Effector memory CD8-positive, alpha-beta T cell (primary cell): ENCODE results near the gene LCP1.

Experiments used
- ATAC-seq: fragments of 150-1000 bp; cut with Tn5 transposase; replicated peaks from 2 replicates; pipeline ENCODE4 v1.10.0; 2021; ENCODE audit warnings: mild to moderate bottlenecking, moderate library complexity
- DNase-seq, 3 experiments: peaks; one replicate each; pipeline ENCODE4 v3.0.0; 2021
- H3K27ac Mint-ChIP-seq, 2 donors: one replicate each; pipeline ENCODE4 v1.8.0; 2022; ENCODE audit warnings: mild to moderate bottlenecking in 2 of 2, mixed read lengths in 2 of 2, moderate library complexity in 2 of 2
- H3K27me3 Mint-ChIP-seq, 2 donors: one replicate each; pipeline ENCODE4 v1.8.0; 2022; ENCODE audit warnings: mixed read lengths in 2 of 2
- H3K36me3 Mint-ChIP-seq: one replicate; pipeline ENCODE4 v1.8.0; 2022; ENCODE audit warnings: mild to moderate bottlenecking, moderate library complexity, mixed read lengths; ENCODE audit not compliant: insufficient read depth
- H3K4me1 Mint-ChIP-seq, 2 donors: one replicate each; pipeline ENCODE4 v1.8.0; 2022; ENCODE audit warnings: low read depth in 2 of 2, mixed read lengths in 2 of 2
- H3K4me3 Mint-ChIP-seq, 2 donors: one replicate each; pipeline ENCODE4 v1.8.0; 2022; ENCODE audit warnings: mild to moderate bottlenecking in 2 of 2, mixed read lengths in 2 of 2, moderate library complexity in 2 of 2
- H3K9me3 Mint-ChIP-seq, 2 donors: one replicate each; pipeline ENCODE4 v1.8.0; 2022; ENCODE audit warnings: mixed read lengths in 2 of 2

Gene LCP1

DNA sequence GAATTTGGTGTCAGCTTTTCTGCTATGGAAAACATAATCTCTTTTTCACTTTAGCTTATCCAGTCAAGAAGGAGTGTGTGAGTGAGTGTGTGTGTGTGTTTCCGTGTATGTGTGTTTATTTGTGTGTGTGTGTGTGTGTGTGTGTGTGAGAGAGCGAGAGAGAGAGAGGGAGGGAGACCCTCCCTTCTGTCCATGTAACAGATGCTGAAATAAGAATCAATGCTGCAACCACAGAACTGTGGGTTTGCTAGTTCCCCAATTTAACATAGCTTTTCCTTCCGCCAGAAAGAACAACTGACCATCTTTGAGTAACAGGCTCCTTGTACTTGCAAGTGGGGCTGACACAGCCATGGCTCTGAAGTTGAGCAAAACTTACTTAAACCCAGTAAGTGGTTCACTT is 5.2 kb downstream of the LCP1 start:
- H3K4me3 Mint-ChIP-seq, result peak overlapping the region; percentile 91 to 98
- peaks cover 55 to 78% of the 10 kb centered on the region in 2 donors for H3K4me1 Mint-ChIP-seq
- H3K27ac Mint-ChIP-seq, result peak overlapping the region; percentile 95 to 97
- H3K9me3 Mint-ChIP-seq, result no peaks in the 10 kb centered on the region
- no peak for DNase-seq
- H3K36me3 Mint-ChIP-seq, result peaks cover 78% of the 10 kb centered on the region
- H3K27me3 Mint-ChIP-seq, result no peaks in the 10 kb centered on the region
- ATAC-seq, result peak; percentile 8

DNA sequence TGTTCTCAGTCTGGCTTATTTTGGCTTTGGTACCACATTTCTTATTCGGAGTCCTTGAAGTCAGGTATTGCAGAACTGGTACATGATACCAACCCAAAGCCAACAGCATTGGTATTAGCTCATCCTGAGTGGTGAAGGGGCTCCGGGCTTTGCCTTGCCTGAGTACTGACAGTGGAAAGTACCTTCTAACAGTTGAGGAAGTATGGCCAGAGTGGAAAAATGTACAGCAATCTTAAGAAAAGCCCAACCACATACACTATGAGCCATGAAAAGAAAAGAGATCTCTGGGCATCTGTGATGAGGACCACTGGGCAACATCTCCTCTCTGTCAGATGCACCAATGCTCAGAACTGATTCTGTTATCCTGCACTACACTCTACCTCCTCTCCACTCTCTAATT is 8.3 kb downstream of the LCP1 start:
- no peaks in the 10 kb centered on the region for H3K27me3 Mint-ChIP-seq
- no peaks in the 10 kb centered on the region for H3K9me3 Mint-ChIP-seq
- peak overlapping the region; percentile 91 to 98 for H3K4me3 Mint-ChIP-seq
- ATAC-seq, result peak; percentile 36
- peaks cover 71% of the 10 kb centered on the region for H3K36me3 Mint-ChIP-seq
- peak overlapping the region; percentile 95 to 97 for H3K27ac Mint-ChIP-seq
- peaks cover 85 to 94% of the 10 kb centered on the region in 2 donors for H3K4me1 Mint-ChIP-seq
- no peak for DNase-seq

DNA sequence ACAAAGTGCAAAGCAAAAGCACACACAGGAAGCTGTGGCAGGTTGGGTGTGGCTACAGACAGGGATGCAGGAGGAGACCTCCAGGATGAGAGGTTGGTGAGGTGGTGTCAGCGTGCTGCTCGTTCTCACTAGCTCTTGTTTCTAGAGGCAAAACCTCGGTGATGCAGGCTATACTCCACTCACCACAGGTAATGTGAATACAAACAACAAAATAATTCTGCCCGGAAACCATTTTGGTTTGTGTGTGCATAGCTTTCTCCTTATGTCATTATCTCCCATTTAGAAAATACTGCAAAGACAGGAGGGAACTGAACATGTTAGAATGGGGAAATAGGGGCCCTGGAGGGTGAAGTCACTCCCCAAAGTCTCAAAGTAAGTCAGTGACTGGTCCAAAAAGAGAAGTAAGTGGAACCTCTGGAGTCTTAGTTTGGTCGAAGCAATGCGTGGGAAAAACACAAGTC is 9.4 kb downstream of the LCP1 start:
- H3K9me3 Mint-ChIP-seq, result no peaks in the 10 kb centered on the region
- peak; percentile 58 to 60 (median 58) for DNase-seq

DNA sequence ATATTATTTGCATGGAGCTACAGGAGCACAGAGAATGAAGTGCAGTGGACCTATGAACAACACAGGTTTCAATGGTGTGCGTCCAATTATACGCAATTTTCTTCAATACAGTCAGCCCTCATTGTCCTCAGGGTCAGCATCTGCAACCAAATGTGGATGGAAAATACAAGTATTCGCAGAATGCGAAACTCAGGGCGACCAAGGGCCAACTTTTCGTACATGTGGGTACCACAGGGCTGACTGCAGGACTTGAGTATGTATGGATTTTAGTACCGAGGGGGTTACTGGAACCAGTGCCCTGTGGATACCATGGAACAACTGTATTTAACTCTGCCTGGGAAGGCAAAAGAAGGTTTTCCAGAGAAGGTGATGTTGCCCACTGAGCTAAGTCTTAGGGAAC is 10.2 kb downstream of the LCP1 start:
- Mint-ChIP-seq H3K4me1 (peaks cover 87 to 95% of the 10 kb centered on the region in 2 donors), H3K27me3 (no peaks in the 10 kb centered on the region), H3K27ac (peak overlapping the region; percentile 95 to 97), H3K36me3 (peaks cover 67% of the 10 kb centered on the region), H3K4me3 (peak overlapping the region; percentile 91 to 98), H3K9me3 (no peaks in the 10 kb centered on the region)
- DNase-seq (no peak), ATAC-seq (no peak)

More for the DNA sequence above, 9.4 kb downstream of the LCP1 start:
- Mint-ChIP-seq H3K4me3 (peak overlapping the region; percentile 91 to 98), H3K27me3 (no peaks in the 10 kb centered on the region), H3K36me3 (peaks cover 69% of the 10 kb centered on the region), H3K27ac (peak overlapping the region; percentile 95 to 97), H3K4me1 (peaks cover 87 to 95% of the 10 kb centered on the region in 2 donors)
- ATAC-seq, result peak; percentile 71

DNA sequence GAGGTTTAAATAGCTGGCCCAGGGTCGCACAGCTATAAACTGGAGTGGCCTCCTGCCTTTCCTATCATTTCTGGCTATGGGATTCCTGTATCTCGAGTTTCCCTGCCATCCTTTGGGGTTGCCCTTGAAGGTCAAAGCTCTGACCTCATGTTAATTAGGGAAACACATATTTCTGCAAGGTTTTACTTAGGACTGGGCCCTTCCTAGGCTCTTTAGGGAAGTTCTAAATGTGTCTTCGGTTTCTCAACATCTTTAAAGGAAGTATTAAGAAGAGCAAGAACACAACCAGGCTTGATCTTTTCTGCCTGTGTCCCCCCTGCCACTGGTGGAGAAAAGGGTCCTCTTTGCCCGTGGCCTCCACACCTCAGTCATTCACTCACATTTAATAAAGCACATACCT is 10.8 kb downstream of the LCP1 start:
- Mint-ChIP-seq H3K9me3 (no peaks in the 10 kb centered on the region), H3K4me1 (peaks cover 87 to 95% of the 10 kb centered on the region in 2 donors), H3K27me3 (no peaks in the 10 kb centered on the region), H3K36me3 (peaks cover 61% of the 10 kb centered on the region), H3K27ac (peak overlapping the region; percentile 95 to 97), H3K4me3 (peak overlapping the region; percentile 91 to 98)
- ATAC-seq, result no peak
- no peak for DNase-seq

DNA sequence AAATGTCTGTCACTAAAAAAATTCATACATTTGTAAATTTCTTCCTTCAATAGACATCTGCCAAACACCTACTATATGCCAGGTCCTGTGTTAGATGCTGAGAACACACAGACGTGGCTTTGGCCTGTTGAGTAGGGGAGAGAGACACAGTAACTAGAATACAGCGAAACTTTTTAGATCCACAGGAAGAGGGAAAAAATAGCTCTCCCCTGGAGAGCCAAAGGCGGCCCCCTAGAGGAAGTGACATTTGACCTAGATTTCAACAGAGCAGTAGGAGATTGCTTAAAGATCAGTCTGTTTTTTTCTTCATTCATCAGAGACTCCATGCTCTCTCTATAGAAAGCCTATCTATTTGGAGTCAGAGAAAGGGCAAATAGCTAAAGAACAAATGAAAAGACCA is 11.3 kb downstream of the LCP1 start:
- peaks cover 87 to 96% of the 10 kb centered on the region in 2 donors for H3K4me1 Mint-ChIP-seq
- peak; percentile 31 for ATAC-seq
- peak overlapping the region; percentile 95 to 97 for H3K27ac Mint-ChIP-seq
- no peak for DNase-seq
- H3K36me3 Mint-ChIP-seq, result peaks cover 61% of the 10 kb centered on the region
- H3K4me3 Mint-ChIP-seq, result peak overlapping the region; percentile 91 to 98
- no peaks in the 10 kb centered on the region for H3K9me3 Mint-ChIP-seq
- H3K27me3 Mint-ChIP-seq, result no peaks in the 10 kb centered on the region

DNA sequence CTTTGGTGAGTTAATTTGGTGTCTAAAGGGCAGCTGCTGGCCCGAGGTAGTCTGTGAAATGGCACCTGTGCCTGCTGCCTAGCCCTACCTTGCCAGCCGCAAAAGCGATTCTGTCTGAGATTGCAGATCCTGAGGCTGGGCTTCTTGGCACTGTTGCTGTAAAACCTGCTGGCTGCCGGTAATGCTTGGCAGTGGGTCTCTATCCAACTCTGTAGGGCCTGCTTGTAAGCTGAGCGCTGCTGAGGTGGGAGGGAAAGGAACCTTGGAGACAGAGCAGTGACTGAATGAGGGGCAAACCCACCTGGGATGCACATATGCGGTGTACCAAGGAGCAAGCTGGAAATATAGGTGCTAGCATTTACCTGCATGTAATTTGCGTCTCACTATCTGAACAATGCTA is 11.7 kb downstream of the LCP1 start:
- DNase-seq (no peak), ATAC-seq (peak; percentile 13)
- peak overlapping the region; percentile 91 to 98 for H3K4me3 Mint-ChIP-seq
- no peaks in the 10 kb centered on the region for H3K9me3 Mint-ChIP-seq
- H3K27me3 Mint-ChIP-seq, result no peaks in the 10 kb centered on the region
- peaks cover 85 to 95% of the 10 kb centered on the region in 2 donors for H3K4me1 Mint-ChIP-seq
- H3K27ac Mint-ChIP-seq, result peak overlapping the region; percentile 95 to 97
- H3K36me3 Mint-ChIP-seq, result peaks cover 57% of the 10 kb centered on the region

DNA sequence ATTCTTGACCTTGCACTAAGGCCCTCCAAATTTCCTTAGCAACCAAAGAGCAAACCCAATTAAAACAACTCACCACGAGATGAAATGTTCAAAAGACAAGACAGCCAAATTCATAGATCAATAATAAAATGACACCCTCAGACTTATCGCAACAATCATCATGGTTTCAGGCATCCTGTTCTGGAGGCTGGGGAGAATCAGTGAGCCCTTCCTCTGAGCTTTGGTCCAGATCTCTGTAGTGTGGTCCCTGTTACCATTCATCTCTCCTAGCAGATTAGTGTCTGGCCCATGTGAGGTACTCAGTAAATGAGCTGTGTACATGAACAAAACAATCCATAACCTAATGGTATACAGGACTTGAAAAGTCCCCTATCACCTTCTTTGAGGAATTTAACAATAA is 12.2 kb downstream of the LCP1 start:
- Mint-ChIP-seq H3K4me3 (peak overlapping the region; percentile 91 to 98), H3K4me1 (peaks cover 83 to 93% of the 10 kb centered on the region in 2 donors), H3K9me3 (no peaks in the 10 kb centered on the region), H3K36me3 (peaks cover 58% of the 10 kb centered on the region), H3K27ac (peak overlapping the region; percentile 95 to 97), H3K27me3 (no peaks in the 10 kb centered on the region)
- peak; percentile 4 for ATAC-seq
- DNase-seq, result no peak

DNA sequence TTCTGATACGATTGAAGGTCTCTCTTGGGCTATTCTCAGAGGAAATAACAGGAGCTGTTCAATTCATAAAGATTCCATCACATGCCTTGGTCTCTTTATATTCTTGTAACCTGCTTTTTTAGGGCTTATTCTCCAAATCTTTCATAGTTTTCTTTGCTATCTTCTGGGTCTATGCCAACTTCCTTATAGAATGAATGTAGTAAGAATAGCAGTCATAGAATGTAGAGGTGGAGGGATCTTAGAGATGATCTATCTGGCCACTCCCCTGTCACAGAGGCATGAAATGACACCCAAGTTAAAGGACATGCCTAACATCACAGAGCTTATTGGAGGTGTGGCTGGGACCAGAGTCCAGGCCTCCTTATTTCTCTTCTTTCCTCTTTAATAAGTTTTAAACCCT is 13.2 kb downstream of the LCP1 start:
- peak overlapping the region; percentile 91 to 98 for H3K4me3 Mint-ChIP-seq
- H3K27ac Mint-ChIP-seq, result peak overlapping the region; percentile 95 to 97
- no peaks in the 10 kb centered on the region for H3K9me3 Mint-ChIP-seq
- peaks cover 59% of the 10 kb centered on the region for H3K36me3 Mint-ChIP-seq
- ATAC-seq, result no peak
- DNase-seq, result no peak
- H3K4me1 Mint-ChIP-seq, result peaks cover 87 to 94% of the 10 kb centered on the region in 2 donors
- H3K27me3 Mint-ChIP-seq, result no peaks in the 10 kb centered on the region

DNA sequence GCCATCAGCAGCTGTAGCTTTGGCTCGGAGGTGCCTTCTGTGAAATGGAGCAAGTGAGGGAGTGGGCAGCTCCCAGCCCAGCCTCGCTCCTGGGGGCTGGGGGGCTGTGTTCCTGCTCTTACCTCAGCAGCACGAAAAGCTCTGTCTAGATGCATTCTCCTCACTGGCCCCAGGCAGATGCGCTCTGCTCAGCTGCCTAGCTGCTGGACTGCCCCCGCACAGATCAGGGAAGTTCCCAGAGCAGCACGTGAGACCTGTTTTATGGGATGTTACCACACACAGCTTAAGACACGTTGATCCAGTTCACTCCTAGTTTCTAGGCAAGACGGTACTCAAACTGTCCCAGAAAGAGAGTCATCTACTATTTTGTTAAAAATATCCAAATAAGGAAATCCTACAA is 13.6 kb downstream of the LCP1 start:
- H3K36me3 Mint-ChIP-seq, result peaks cover 58% of the 10 kb centered on the region
- peak; percentile 40 for ATAC-seq
- DNase-seq, result peak in 2 of 3 experiments; percentile 30 to 33

DNA sequence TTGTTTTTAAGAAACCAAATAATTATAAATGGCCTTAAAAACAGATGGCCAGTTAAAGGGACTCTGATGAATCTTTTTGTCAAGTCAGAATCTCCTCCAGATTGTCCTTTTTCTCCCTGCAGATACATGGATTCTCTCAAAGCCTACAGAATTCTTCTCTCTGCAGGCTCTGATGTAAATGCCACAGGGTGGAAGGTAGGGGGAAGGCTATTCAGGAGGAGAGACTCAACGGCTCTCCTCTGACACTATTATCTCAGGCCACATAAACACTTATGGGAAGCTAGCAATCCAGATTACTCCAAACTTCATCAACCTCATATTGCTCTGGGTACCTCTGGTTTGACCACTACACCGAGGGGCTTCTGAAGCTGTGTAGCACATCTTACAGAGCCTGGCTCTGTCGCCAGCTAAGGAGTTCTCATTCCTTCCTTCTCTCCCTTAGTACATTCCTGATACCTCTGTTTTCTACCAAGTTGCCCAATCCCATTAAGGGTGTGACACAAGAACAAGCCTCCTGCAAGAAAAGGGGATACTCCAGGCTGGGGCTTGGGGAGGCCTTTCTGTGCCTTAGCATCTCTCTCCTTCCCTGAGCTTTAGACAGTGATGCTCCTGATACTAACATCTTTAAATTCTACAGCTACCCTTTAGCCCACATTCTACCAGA is 14.9 kb downstream of the LCP1 start:
- Mint-ChIP-seq H3K4me3 (peak overlapping the region; percentile 91 to 98), H3K27ac (peak overlapping the region; percentile 95 to 97), H3K36me3 (peaks cover 58% of the 10 kb centered on the region), H3K27me3 (no peaks in the 10 kb centered on the region), H3K4me1 (peaks cover 77 to 83% of the 10 kb centered on the region in 2 donors), H3K9me3 (no peaks in the 10 kb centered on the region)
- DNase-seq, result no peak
- no peak for ATAC-seq

More for the DNA sequence above, 13.6 kb downstream of the LCP1 start:
- Mint-ChIP-seq H3K27me3 (no peaks in the 10 kb centered on the region), H3K4me1 (peaks cover 84 to 91% of the 10 kb centered on the region in 2 donors), H3K27ac (peak overlapping the region; percentile 95 to 97), H3K9me3 (no peaks in the 10 kb centered on the region), H3K4me3 (peak overlapping the region; percentile 91 to 98)

DNA sequence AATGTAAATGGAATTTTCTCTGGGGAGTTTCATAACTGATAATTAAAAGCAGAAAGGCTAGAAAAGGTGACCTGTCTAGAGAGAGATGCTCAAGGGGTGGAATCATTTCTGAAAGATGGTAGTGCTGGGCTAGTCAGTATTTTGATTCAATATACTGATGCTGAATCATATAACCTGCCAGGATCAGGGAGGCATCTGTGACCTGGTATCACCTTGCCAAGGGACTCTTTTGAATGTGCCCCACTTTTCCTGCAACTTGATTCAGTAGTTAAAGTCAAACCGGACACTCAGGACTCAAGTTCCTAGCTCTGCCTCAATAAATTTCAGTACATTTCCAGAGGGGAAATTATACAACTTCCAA is 15.8 kb downstream of the LCP1 start:
- DNase-seq (no peak), ATAC-seq (no peak)
- H3K27ac Mint-ChIP-seq, result peak overlapping the region; percentile 91 to 95
- H3K36me3 Mint-ChIP-seq, result peaks cover 57% of the 10 kb centered on the region
- H3K4me3 Mint-ChIP-seq, result peak overlapping the region; percentile 67 to 91
- H3K9me3 Mint-ChIP-seq, result no peaks in the 10 kb centered on the region
- H3K27me3 Mint-ChIP-seq, result no peaks in the 10 kb centered on the region
- H3K4me1 Mint-ChIP-seq, result peaks cover 75 to 83% of the 10 kb centered on the region in 2 donors

DNA sequence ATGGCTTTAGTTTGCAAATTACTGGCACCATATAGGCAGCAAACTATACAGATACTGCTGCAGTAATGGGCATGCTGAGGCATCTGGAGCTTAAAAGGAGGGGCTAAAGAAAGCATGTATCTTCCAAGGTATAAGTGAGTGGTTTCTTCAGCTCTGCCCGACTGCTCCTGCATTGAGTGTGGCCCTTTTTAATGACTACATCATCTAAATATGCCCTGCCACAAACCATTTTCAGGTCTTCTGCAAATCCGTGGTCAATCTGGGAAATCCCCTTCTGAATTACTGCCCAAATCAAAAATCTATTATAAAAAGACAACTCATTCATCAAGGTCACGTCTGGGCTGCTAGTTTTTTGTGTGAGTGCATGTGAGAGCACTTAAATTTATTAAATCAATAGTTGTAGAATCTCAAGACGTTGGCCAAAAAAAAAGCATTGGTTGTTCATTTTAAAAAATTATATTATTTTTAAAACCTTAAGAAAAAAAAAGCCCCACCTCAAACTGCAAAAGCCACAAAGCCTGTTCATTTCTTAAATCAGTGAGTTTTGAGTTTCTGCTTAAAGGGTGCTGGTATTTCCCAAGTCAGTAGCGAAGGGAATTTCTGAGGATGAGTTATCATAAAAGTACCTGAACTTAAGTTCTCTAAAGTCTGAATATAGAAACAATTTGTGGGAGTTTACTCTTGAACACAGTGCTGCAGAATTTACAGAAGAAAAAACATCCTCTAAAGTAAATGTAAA is 16.3 kb downstream of the LCP1 start:
- Mint-ChIP-seq H3K4me3 (peak overlapping the region; percentile 67 to 91), H3K27me3 (no peaks in the 10 kb centered on the region), H3K36me3 (peaks cover 59% of the 10 kb centered on the region), H3K9me3 (no peaks in the 10 kb centered on the region), H3K27ac (peak overlapping the region; percentile 91 to 95), H3K4me1 (peaks cover 75 to 82% of the 10 kb centered on the region in 2 donors)
- peak in 2 of 3 experiments; percentile 21 to 24 for DNase-seq
- ATAC-seq, result peak; percentile 63
